Stomach (tissue), 9 donors: ENCODE results near the gene CIZ1. TPM values are rescaled to one million over a fixed set of nuclear protein-coding genes. Genes with fewer than 3 reads are reported as not detected.

Experiments used
- DNase-seq, 2 donors: peaks; one replicate each; pipeline versions ENCODE4 v3.0.0 to v3.0.0-alpha.2; 2013 to 2019
- H3K27ac ChIP-seq, 5 donors: fragments of 200-600 bp in 4 of 5; sonication (generic) in 4 of 5; one replicate each; pipeline ENCODE4 v1.5.1; 2013 to 2019; ENCODE audit warnings: mild to moderate bottlenecking in 1 of 5, moderate library complexity in 1 of 5
- H3K27me3 ChIP-seq, 3 donors: fragments of 200-600 bp; sonication (generic); one replicate each; pipeline ENCODE4 v1.5.1; 2017 to 2019; ENCODE audit warnings: mixed run types in 1 of 3
- H3K36me3 ChIP-seq, 4 donors: fragments of 200-600 bp; sonication (generic); 1 replicate in 3 of 4; 2 replicates in 1 of 4; pipeline ENCODE4 v1.5.1; 2016 to 2019
- H3K4me1 ChIP-seq, 4 donors: fragments of 200-600 bp; sonication (generic); one replicate each; pipeline ENCODE4 v1.5.1; 2016 to 2019
- H3K4me3 ChIP-seq, 4 donors: fragments of 200-600 bp; sonication (generic) in 3 of 4; one replicate each; pipeline ENCODE4 v1.5.1; 2016 to 2019; ENCODE audit warnings: mild to moderate bottlenecking in 1 of 4
- H3K9me3 ChIP-seq, 4 donors: fragments of 200-600 bp; sonication (generic); one replicate each; pipeline ENCODE4 v1.5.1; 2016 to 2019
- CTCF ChIP-seq, 7 experiments: fragments of 450-650 bp in 4 of 7; fragments of 200-600 bp in 3 of 7; sonication (generic) in 3 of 7; IDR thresholded peaks; one replicate each; pipeline ENCODE4 v1.5.1; 2016 to 2019; ENCODE audit warnings: antibody characterized with exemption in 7 of 7, control low read depth in 2 of 7, mild to moderate bottlenecking in 1 of 7
- EP300 ChIP-seq: sonication (generic); formaldehyde crosslinking; IDR thresholded peaks from one replicate; pipeline ENCODE4 v1.6.1; 2017; ENCODE audit warnings: antibody characterized with exemption
- POLR2A ChIP-seq, 4 donors: fragments of 450-650 bp; IDR thresholded peaks; one replicate each; pipeline ENCODE4 v1.6.1; 2016; ENCODE audit warnings: antibody characterized with exemption in 4 of 4, control low read depth in 2 of 4, mild to moderate bottlenecking in 1 of 4, moderate library complexity in 1 of 4
- POLR2AphosphoS5 ChIP-seq, 3 donors: sonication (generic); formaldehyde crosslinking; IDR thresholded peaks; one replicate each; pipeline ENCODE4 v1.6.1; 2016; ENCODE audit warnings: antibody characterized with exemption in 3 of 3
- WGBS, 5 donors: extraction: QIAGEN DNeasy Blood & Tissue Kit in 3 of 5; methylation state at CpG; one replicate each; pipeline versions ENCODE4 v1.1.5 to v1.1.7; 2013 to 2018; 5-methylcytosine and 5-hydroxymethylcytosine counted together
- intact Hi-C: fragments of 100-400 bp; cut with DNase I; formaldehyde crosslinking; loops from one replicate; pipeline ENCODE4 v1.15.1; 2023; ENCODE audit warnings: low total_unique reads
- polyA plus RNA-seq, 3 donors: library from polyadenylated mRNA; stranded (reverse); fragments of 200-250 nt; gene quantifications; one replicate each; pipeline ENCODE4 v1.2.3, GENCODE V29; 2013
- total RNA-seq, 5 donors: library from RNA; depleted of rRNA; stranded (reverse); fragments of >200 nt; gene quantifications; one replicate each; pipeline versions ENCODE4 v1.1.0 to v1.2.3, GENCODE V29; 2014 to 2016
- donor health status: healthy with polysubstance abuse.
- donor health status: Bipolar disorder and iron deficiency.
- donor health status: healthy.

CIZ1 gene
- total and polyA plus RNA-seq, 8 donors = 15.2 to 217 (median 55.6) TPM

- no peaks in the 10 kb centered on the region for H3K9me3 ChIP-seq
- intact Hi-C loops = no loop called here
- H3K27ac ChIP-seq = peak within 1 kb of the TSS; percentile 74 to 89 (median 79)
- H3K36me3 ChIP-seq = peaks cover 16 to 31% (median 29%) of the 10 kb centered on the region in 4 donors
- H3K27me3 ChIP-seq = no peaks in the 10 kb centered on the region
- H3K4me1 ChIP-seq = peaks cover 5 to 31% (median 21%) of the 10 kb centered on the region in 4 donors
- peak within 1 kb of the TSS; percentile 80 to 91 (median 83) for H3K4me3 ChIP-seq
- WGBS, 5 donors = 0 to 2% (median 0%) methylated on average over 24 to 76 of the region's 77 CpGs
- TF ChIP-seq POLR2AphosphoS5 (IDR thresholded peaks at IDR 0.05) = peak in 2 of 3 donors; percentile 73 to 81
- TF ChIP-seq EP300 = no peak
- DNase-seq = peak; percentile 96 to 98
Measured at GRCh38 chr9:128159784-128160602, 31.4 kb downstream of the CIZ1 start, which contains the start of gene BBLN. TSS of gene BBLN (plus strand) at chr9:128160265. CDS start at chr9:128160408, 143 bp downstream.

DNA sequence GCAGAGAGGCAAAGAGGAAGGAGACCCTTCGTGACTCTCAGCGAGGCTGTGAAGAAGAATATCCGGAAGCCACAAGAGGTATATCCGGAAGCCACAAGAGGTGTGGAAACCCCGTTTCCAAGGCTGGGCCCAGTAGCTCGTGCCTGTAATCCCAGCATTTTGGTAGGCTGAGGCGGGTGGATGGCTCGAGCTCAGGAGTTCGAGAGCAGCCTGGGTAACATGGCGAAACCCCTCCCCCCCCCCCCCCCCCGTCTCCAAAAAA lies 31.9 kb downstream of the CIZ1 start:
- H3K4me1 ChIP-seq = peaks cover 5 to 31% (median 21%) of the 10 kb centered on the region in 4 donors
- peak overlapping the region; percentile 74 to 89 (median 79) for H3K27ac ChIP-seq
- H3K4me3 ChIP-seq = peak overlapping the region; percentile 80 to 91 (median 83)
- H3K27me3 ChIP-seq = no peaks in the 10 kb centered on the region
- H3K9me3 ChIP-seq = no peaks in the 10 kb centered on the region
- TF ChIP-seq CTCF (IDR thresholded peaks at IDR 0.05) = no peak
- no peak for TF ChIP-seq POLR2A (IDR thresholded peaks at IDR 0.05)
- WGBS, 5 donors = 32 to 44% (median 39%) methylated on average over 5 to 11 of the region's 11 CpGs
- intact Hi-C loops = no loop called here
- DNase-seq = no peak
- H3K36me3 ChIP-seq = peaks cover 12 to 25% (median 24%) of the 10 kb centered on the region in 4 donors

GRCh38 chr9:128155736-128156500 lies 35.5 kb downstream of the CIZ1 start:
- Histone ChIP-seq H3K27me3 (no peaks in the 10 kb centered on the region), H3K36me3 (no peaks in the 10 kb centered on the region), H3K27ac (no peak overlapping the region), H3K4me3 (no peak overlapping the region), H3K9me3 (no peaks in the 10 kb centered on the region), H3K4me1 (peaks cover 5 to 22% (median 14%) of the 10 kb centered on the region in 4 donors)
- intact Hi-C loops = no loop called here
- no peak for DNase-seq
- TF ChIP-seq POLR2AphosphoS5 (IDR thresholded peaks at IDR 0.05) = no peak
- TF ChIP-seq CTCF (IDR thresholded peaks at IDR 0.05) = no peak
- whole genome bisulfite sequencing, 5 donors = 81 to 87% (median 86%) methylated on average over 7 of the region's 7 CpGs

GRCh38 chr9:128153947-128154695 lies 37.3 kb downstream of the CIZ1 start:
- Histone ChIP-seq H3K9me3 (no peaks in the 10 kb centered on the region), H3K27me3 (no peaks in the 10 kb centered on the region), H3K4me1 (peaks cover 5 to 28% (median 10%) of the 10 kb centered on the region in 4 donors), H3K36me3 (no peaks in the 10 kb centered on the region), H3K4me3 (no peak overlapping the region), H3K27ac (peak overlapping the region in 1 of 5 donors; percentile 32)
- 75 to 89% (median 88%) methylated on average over 11 to 13 of the region's 13 CpGs for WGBS, 5 donors
- no peak for TF ChIP-seq POLR2A (IDR thresholded peaks at IDR 0.05)
- peak in 1 of 3 donors; percentile 24 for TF ChIP-seq POLR2AphosphoS5 (IDR thresholded peaks at IDR 0.05)
- no peak for TF ChIP-seq CTCF (IDR thresholded peaks at IDR 0.05)
- no peak for DNase-seq
- intact Hi-C loops = no loop called here
